Stomach smooth muscle (tissue), 2 donors: ENCODE data around the gene INPP5A.

Experiments used
- H3K27ac ChIP-seq: one replicate; pipeline ENCODE4 v1.7.0; 2013; ENCODE audit warnings: mild to moderate bottlenecking, low read length, inconsistent platforms
- H3K27me3 ChIP-seq, 2 donors: one replicate each; pipeline ENCODE4 v1.7.0; 2013; ENCODE audit warnings: low read length in 2 of 2; ENCODE audit not compliant: insufficient read depth in 2 of 2, control insufficient read depth in 1 of 2
- H3K36me3 ChIP-seq, 2 donors: one replicate each; pipeline ENCODE4 v1.7.0; 2013; ENCODE audit warnings: low read length in 2 of 2; ENCODE audit not compliant: control insufficient read depth in 2 of 2, insufficient read depth in 2 of 2
- H3K4me1 ChIP-seq: one replicate; pipeline ENCODE4 v1.7.0; 2013; ENCODE audit warnings: low read length; ENCODE audit not compliant: control insufficient read depth, insufficient read depth
- H3K4me3 ChIP-seq, 2 donors: one replicate each; pipeline ENCODE4 v1.7.0; 2013; ENCODE audit warnings: low read length in 2 of 2
- H3K9ac ChIP-seq, 2 donors: one replicate each; pipeline ENCODE4 v1.7.0; 2013; ENCODE audit warnings: low read length in 2 of 2, mild to moderate bottlenecking in 1 of 2
- H3K9me3 ChIP-seq, 2 donors: one replicate each; pipeline ENCODE4 v1.7.0; 2013; ENCODE audit warnings: low read length in 2 of 2; ENCODE audit not compliant: control insufficient read depth in 2 of 2
- donor health status: healthy.
- donor health status: Pancreatic carcinoma.

Gene INPP5A

DNA sequence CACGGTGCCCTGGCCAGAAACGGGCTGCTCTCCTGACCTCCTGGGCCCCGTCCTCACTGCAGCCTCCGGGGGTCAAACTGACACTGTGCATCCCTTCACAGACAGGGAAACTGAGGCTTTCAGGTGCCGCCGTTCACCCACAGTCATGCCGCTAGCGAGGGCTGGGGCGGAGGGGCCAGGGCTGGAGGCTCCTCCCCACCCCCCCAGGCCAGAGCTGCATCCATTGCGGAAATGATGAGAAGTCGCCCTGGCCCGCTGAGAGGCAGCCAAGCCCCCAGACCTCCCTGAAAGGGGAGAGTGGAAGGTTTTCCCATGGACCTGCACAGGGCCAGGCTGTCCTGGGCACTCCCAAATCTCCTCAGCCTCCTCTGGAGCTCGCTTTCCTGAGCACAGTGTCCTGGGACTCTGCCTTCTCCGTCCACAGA lies 16.5 kb upstream of the INPP5A start:
- peak overlapping the region; percentile 84 for H3K27ac ChIP-seq
- H3K27me3 ChIP-seq = no peaks in the 10 kb centered on the region
- H3K9me3 ChIP-seq = no peaks in the 10 kb centered on the region
- peaks cover 65% of the 10 kb centered on the region for H3K4me1 ChIP-seq
- peak overlapping the region; percentile 20 to 42 for H3K9ac ChIP-seq
- peak overlapping the region in 1 of 2 donors; percentile 44 for H3K4me3 ChIP-seq
- H3K36me3 ChIP-seq = no peaks in the 10 kb centered on the region

DNA sequence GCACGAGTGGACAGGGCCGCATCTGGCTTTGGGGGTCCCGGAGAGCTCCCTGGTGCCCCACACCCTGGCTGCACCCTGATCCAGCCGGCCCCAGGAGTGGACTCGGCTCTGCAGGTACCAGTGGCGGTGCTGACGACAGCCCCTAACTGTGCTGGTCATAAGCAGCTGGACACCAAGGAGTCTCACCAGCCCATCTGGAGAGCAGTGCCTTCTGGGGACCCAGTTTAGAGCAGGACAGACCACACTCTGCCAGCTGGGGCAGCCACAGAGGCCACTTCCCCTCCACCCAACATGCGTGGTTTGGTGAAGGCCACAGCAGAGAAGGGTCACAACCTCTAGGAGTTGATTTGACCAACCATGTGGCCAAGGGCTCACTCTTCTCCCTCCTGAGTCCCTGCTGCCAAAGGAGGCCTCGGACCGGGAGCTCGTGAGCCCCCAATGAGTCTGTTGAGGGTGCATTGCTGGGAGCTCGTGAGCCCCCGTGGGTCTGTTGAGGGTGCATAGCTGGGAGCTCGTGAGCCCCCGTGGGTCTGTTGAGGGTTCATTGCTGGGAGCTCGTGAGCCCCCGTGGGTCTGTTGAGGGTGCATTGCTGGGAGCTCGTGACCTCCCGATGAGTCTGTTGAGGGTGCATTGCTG lies 16.0 kb upstream of the INPP5A start:
- Histone ChIP-seq H3K27ac (peak overlapping the region; percentile 84), H3K4me1 (peaks cover 60% of the 10 kb centered on the region), H3K9me3 (no peaks in the 10 kb centered on the region), H3K9ac (no peak overlapping the region), H3K4me3 (no peak overlapping the region), H3K27me3 (no peaks in the 10 kb centered on the region), H3K36me3 (no peaks in the 10 kb centered on the region)

DNA sequence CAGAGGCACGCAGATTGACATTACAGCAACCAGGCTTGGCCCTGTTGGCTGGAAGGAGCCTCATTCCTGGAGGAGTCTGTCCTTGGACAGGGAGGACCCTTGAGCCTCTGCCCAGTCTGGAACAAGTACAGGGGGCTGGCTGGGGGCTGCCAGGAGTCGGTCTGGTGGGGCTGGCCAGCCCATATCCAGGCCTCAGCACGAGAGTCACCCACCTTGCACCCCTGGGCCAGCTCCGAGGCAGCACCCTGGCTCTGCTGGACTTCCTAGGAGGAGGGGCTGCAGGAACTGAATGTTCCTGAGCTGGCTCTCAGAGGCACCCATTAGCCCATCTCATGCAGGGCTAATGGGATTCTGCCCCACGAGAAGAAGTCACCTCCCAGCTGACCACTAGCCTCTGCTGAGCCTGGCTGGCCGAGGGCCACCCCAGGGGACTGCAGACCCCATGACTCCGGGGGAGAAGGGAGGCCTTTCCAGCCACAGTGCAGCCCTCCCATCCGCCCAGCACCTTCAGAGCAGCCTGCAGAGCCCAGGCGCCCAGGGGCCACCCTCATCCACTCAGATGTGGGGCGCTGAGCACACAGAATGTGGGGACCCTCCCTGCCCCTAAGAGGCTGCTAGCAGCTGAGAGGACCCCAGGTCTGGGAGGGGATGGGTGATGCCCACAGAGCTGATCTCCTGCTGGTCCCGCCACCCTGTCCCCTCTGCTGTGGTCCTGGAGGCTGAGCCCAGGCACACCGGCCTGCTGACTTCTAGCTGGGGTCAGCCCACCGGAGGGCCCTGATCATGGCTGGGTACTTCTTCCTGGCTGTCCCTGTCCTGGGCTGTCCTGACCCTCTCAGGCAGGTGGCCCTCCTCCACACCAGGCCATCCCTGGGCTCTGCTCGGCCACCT lies 14.8 kb upstream of the INPP5A start:
- Histone ChIP-seq H3K4me1 (peaks cover 49% of the 10 kb centered on the region), H3K4me3 (no peak overlapping the region), H3K36me3 (no peaks in the 10 kb centered on the region), H3K9ac (no peak overlapping the region), H3K27ac (no peak overlapping the region), H3K9me3 (no peaks in the 10 kb centered on the region), H3K27me3 (no peaks in the 10 kb centered on the region)

DNA sequence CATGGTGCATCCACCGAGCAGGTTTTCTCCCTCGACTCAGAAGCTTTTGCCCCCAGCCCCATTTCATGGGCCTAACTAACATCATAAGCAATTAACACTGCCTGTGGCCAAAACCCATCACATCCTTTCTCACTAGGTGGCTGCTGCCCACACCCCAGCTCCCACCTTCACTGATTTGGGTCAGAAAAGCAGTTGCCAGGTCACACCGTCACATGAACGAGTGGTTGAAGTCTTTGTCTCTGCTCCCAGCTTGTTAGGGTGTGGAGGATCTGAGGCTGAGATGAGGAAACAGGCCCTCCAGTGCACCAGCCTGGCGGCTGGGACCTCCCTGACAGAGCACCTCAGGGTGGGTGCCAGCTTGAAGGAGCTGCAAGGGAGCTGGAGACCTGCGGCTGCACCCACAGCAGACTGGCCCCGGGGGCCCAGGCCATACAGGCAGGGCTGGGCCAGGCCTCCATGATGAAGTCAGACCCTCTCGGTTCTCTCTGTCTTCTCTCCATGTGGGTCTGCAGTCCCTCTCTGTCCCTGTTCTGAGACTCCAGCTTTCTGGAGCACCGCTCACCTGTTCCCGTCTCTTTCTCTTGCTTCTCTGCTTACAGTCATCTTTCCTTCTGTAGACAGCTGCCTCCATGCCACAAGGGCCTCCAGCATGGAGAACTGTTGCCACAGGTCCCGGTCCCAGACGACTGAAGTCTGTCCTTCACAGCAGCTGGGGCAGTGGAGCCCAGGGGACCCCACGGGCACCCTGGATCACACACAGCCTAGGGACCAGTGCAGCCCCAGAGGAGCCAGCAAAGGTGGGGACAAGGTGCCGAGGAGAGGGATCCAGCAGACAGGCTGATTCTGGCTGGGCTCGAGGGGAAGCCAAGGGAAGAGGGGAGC lies 13.8 kb upstream of the INPP5A start:
- H3K36me3 ChIP-seq = no peaks in the 10 kb centered on the region
- no peaks in the 10 kb centered on the region for H3K9me3 ChIP-seq
- no peaks in the 10 kb centered on the region for H3K27me3 ChIP-seq
- no peak overlapping the region for H3K9ac ChIP-seq
- peaks cover 44% of the 10 kb centered on the region for H3K4me1 ChIP-seq
- H3K27ac ChIP-seq = no peak overlapping the region
- H3K4me3 ChIP-seq = no peak overlapping the region

DNA sequence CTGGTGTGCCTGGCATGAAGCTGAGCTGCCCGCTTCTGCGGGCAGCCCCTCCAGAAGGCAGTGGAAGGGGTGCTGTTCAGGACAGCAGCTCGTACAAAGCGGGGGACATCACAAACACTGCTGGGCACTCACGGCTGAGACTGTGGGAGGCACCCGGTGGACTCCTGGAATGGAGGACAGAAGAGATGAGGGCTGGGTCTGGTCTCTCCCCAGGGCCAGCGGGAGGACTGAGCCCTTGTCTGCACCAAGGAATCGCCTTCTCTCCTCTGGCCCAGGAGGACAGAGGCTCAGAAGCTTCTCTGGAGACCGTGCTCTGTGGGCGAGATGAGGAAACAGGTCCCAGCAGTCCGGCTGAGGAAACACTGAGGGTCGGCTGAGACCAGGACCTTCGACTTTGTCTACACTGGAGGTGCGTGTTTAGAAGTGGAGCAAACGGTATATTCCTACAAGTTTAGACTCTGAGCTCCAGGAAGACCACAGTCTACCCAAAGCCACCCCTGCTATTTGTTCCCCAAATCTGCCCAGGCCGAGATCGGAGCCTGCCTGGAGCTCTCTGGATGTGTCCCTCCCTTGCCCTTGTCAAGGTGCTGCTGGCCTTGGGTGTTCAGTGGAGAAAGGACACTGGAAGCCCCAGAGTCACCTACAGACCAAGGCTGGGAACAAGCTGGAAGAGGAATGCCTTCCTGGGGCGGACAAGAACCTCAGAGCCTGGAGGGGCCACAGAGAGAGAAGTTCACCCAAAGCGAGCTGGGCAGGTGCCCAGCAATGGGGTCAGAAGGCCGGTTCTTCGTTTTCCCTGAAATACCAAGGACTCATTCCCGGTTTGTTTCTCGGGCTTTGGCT lies 12.9 kb upstream of the INPP5A start:
- no peak overlapping the region for H3K9ac ChIP-seq
- no peaks in the 10 kb centered on the region for H3K36me3 ChIP-seq
- no peaks in the 10 kb centered on the region for H3K27me3 ChIP-seq
- H3K4me1 ChIP-seq = peaks cover 35% of the 10 kb centered on the region
- H3K4me3 ChIP-seq = no peak overlapping the region
- no peak overlapping the region for H3K27ac ChIP-seq
- H3K9me3 ChIP-seq = no peaks in the 10 kb centered on the region

DNA sequence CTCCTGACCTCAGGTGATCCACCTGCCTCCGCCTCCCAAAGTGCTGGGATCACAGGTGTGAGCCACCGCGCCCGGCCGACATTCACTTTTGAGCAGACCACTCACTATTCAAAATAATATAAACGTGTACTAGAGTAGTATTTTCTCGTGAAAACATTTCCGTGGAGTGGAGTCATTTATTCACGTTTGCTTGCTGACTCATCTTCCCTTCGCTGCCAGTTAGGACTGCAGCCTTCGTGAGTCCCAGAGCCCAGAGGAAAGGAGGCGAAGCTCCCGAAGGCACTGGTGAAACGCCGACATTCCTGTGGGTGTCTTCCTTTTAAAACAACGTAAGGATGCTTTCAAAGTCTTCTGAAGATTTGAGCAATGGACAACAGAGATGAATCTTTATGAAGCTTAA lies 10.9 kb upstream of the INPP5A start:
- Histone ChIP-seq H3K9me3 (no peaks in the 10 kb centered on the region), H3K4me1 (peaks cover 15% of the 10 kb centered on the region), H3K4me3 (no peak overlapping the region), H3K27me3 (no peaks in the 10 kb centered on the region), H3K27ac (no peak overlapping the region), H3K9ac (no peak overlapping the region), H3K36me3 (no peaks in the 10 kb centered on the region)

DNA sequence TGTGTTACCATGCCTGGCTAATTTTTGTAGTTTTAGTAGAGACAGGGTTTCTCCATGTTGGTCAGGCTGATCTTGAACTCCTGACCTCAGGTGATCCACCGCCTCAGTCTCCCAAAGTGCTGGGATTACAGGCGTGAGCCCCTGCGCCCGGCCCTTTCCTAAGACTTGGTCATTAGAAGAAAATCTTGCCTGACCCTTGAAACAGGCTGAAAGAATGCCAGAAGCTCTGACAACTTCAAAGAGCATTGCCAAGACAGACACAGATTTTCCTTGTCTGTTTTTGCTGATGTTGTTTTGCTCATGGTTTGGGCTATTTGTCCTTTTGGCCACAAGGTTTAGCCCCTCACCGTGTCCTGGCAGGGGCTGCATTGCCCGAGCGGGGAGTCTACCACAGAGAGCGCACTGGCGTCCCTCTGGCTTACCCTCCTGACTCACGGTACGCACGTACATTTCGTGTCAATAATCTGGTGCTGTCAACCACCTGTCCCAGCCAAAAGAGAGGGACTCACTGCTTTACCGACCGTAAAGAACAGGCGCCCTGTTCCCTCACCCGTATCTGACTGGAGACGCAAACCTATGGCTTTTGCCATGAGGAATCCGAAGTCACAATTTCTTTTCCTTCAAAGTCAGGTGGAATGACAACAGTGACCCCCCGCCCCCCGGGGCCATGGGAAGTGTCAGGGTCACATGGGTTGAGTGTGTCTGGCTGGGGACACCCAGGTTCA lies 10.1 kb upstream of the INPP5A start:
- no peak overlapping the region for H3K9ac ChIP-seq
- H3K36me3 ChIP-seq = no peaks in the 10 kb centered on the region
- H3K27me3 ChIP-seq = no peaks in the 10 kb centered on the region
- H3K4me1 ChIP-seq = peaks cover 11% of the 10 kb centered on the region
- no peak overlapping the region for H3K27ac ChIP-seq
- H3K4me3 ChIP-seq = no peak overlapping the region
- H3K9me3 ChIP-seq = peaks cover 0 to 2% of the 10 kb centered on the region in 2 donors

DNA sequence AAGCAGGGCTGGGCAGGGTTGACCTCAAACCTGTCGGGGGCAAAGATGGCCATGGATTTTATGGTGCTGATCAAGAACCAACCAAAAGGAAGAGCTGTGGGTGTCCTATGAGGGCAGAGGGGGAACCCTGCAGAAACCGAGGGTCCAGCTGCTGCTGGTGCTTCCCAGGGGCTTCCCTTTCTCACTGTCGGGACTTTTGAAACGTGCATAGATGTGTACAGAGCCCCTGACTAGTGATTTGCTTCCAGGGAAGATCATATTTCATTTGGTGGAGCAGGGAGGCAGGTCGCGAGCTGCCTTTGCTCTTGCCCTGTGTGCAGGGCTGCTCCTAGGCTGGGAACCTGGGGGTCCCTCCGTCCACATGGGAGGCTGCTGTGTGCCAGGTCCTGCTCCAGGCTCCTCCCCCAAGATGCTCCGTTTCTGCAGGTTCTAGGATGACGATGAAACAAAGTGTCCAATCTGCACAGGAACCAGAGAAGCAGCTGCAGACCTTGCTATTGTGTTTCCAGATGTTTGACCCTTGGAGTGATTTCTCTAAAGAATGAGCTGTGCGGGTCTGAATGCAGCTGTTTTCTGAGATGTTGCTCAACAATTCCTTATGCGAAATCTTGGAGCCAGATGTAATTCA lies 9.4 kb upstream of the INPP5A start:
- H3K27me3 ChIP-seq = no peaks in the 10 kb centered on the region
- H3K27ac ChIP-seq = no peak overlapping the region
- no peak overlapping the region for H3K9ac ChIP-seq
- H3K4me3 ChIP-seq = no peak overlapping the region
- H3K9me3 ChIP-seq = peaks cover 0 to 2% of the 10 kb centered on the region in 2 donors
- H3K4me1 ChIP-seq = peaks cover 6% of the 10 kb centered on the region
- no peaks in the 10 kb centered on the region for H3K36me3 ChIP-seq

DNA sequence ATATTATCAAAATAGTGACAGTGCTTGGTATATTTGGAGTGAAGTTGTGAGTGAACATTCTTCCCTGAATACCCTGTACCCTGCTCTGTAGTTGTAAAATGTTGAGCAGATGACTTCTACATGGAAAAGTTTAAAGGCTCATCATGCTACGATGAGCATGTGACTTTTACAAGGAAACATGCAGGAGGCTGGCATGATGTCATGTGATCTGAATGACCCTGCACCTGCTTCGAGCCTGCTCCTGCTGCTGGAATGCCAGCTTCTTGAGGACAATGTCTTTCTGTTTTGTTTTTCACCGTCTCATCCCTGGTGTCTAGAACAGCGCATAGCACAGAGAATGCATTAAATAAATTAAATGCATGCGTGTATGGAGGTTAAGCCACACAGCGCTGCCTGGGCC lies 5.4 kb upstream of the INPP5A start:
- Histone ChIP-seq H3K4me3 (no peak overlapping the region), H3K9me3 (peaks cover 0 to 2% of the 10 kb centered on the region in 2 donors), H3K36me3 (no peaks in the 10 kb centered on the region), H3K4me1 (peaks cover 16% of the 10 kb centered on the region), H3K9ac (no peak overlapping the region), H3K27ac (no peak overlapping the region), H3K27me3 (no peaks in the 10 kb centered on the region)
